Suprapubic skin (tissue), 4 donors: ENCODE data around the gene PRKAR2A. TPM values are rescaled to one million over a fixed set of nuclear protein-coding genes. Genes with fewer than 3 reads are reported as not detected.
"Not testable (repeated sequence)": the region's sequence is repeated elsewhere in the genome, so short reads cannot be mapped to it uniquely, and the experiment has no call there.

Experiments
- DNase-seq, 2 donors: peaks; one replicate each; pipeline ENCODE4 v3.0.0-alpha.2; 2019; ENCODE audit warnings: low spot score in 2 of 2
- H3K27ac ChIP-seq: fragments of 200-600 bp; sonication (generic); one replicate; pipeline ENCODE4 v1.5.1; 2019
- H3K27me3 ChIP-seq: fragments of 200-600 bp; sonication (generic); one replicate; pipeline ENCODE4 v1.5.1; 2019
- H3K36me3 ChIP-seq: fragments of 200-600 bp; sonication (generic); one replicate; pipeline ENCODE4 v1.5.1; 2019
- H3K4me1 ChIP-seq: fragments of 200-600 bp; sonication (generic); one replicate; pipeline ENCODE4 v1.5.1; 2019
- H3K4me3 ChIP-seq: fragments of 200-600 bp; sonication (generic); one replicate; pipeline ENCODE4 v1.5.1; 2019; ENCODE audit warnings: mild to moderate bottlenecking
- H3K9me3 ChIP-seq: fragments of 200-600 bp; sonication (generic); one replicate; pipeline ENCODE4 v1.5.1; 2019
- CTCF ChIP-seq, 2 donors: fragments of 200-600 bp in 1 of 2; fragments of 450-650 bp in 1 of 2; sonication (generic) in 1 of 2; IDR thresholded peaks; one replicate each; pipeline ENCODE4 v1.5.1; 2016 to 2019; ENCODE audit warnings: antibody characterized with exemption in 2 of 2, mild to moderate bottlenecking in 1 of 2, moderate library complexity in 1 of 2
- EP300 ChIP-seq: sonication (generic); formaldehyde crosslinking; IDR thresholded peaks from one replicate; pipeline ENCODE4 v1.6.1; 2017; ENCODE audit warnings: antibody characterized with exemption
- POLR2A ChIP-seq, 2 donors: fragments of 450-650 bp; IDR thresholded peaks; one replicate each; pipeline ENCODE4 v1.6.1; 2017; ENCODE audit warnings: antibody characterized with exemption in 2 of 2, mild to moderate bottlenecking in 2 of 2, moderate library complexity in 2 of 2
- POLR2AphosphoS5 ChIP-seq, 3 donors: sonication (generic); formaldehyde crosslinking; IDR thresholded peaks; one replicate each; pipeline ENCODE4 v1.6.1; 2017; ENCODE audit warnings: antibody characterized with exemption in 3 of 3
- WGBS: methylation state at CpG from one replicate; pipeline ENCODE4 v1.1.5; 2018; 5-methylcytosine and 5-hydroxymethylcytosine counted together
- total RNA-seq, 4 donors: library from RNA; depleted of rRNA; stranded (reverse); fragments of >200 nt; gene quantifications; one replicate each; pipeline ENCODE4 v1.1.0, GENCODE V29; 2016

PRKAR2A gene
- total RNA-seq, 4 donors from 2014 or later = 24.9 to 34.5 (median 29.5) TPM

- Histone ChIP-seq H3K4me3 (no peak overlapping the region), H3K36me3 (peaks cover 28% of the 10 kb centered on the region), H3K4me1 (no peaks in the 10 kb centered on the region), H3K27me3 (no peaks in the 10 kb centered on the region), H3K27ac (no peak overlapping the region), H3K9me3 (no peaks in the 10 kb centered on the region)
- WGBS = 93% methylated on average over 4 of the region's 4 CpGs
- TF ChIP-seq POLR2AphosphoS5 (IDR thresholded peaks at IDR 0.05) (no peak), POLR2A (IDR thresholded peaks at IDR 0.05) (no peak), EP300 (no peak), CTCF (IDR thresholded peaks at IDR 0.05) (no peak)
- no peak for DNase-seq
These were observed 70.8 kb downstream of the PRKAR2A start for GRCh38 chr3:48776854-48777253.

GRCh38 chr3:48770192-48770502 is 77.5 kb downstream of the PRKAR2A start:
- Histone ChIP-seq H3K4me3 (no peak overlapping the region), H3K4me1 (no peaks in the 10 kb centered on the region), H3K36me3 (peaks cover 51% of the 10 kb centered on the region), H3K27ac (no peak overlapping the region), H3K27me3 (no peaks in the 10 kb centered on the region), H3K9me3 (no peaks in the 10 kb centered on the region)
- 76% methylated on average over 4 of the region's 4 CpGs for WGBS
- no peak for DNase-seq
- TF ChIP-seq POLR2A (IDR thresholded peaks at IDR 0.05) = no peak
- no peak for TF ChIP-seq POLR2AphosphoS5 (IDR thresholded peaks at IDR 0.05)
- no peak for TF ChIP-seq EP300
- no peak for TF ChIP-seq CTCF (IDR thresholded peaks at IDR 0.05)

- H3K4me1 ChIP-seq = no peaks in the 10 kb centered on the region
- no peaks in the 10 kb centered on the region for H3K27me3 ChIP-seq
- no peak overlapping the region for H3K4me3 ChIP-seq
- H3K27ac ChIP-seq = no peak overlapping the region
- peaks cover 52% of the 10 kb centered on the region for H3K36me3 ChIP-seq
- 33% methylated on average over 1 of the region's 1 CpG for WGBS
- no peaks in the 10 kb centered on the region for H3K9me3 ChIP-seq
- DNase-seq = no peak
- TF ChIP-seq CTCF (IDR thresholded peaks at IDR 0.05) (peak; percentile 19 to 27), POLR2AphosphoS5 (IDR thresholded peaks at IDR 0.05) (no peak)
These were observed 82.3 kb downstream of the PRKAR2A start for GRCh38 chr3:48765376-48765775.

- TF ChIP-seq CTCF (IDR thresholded peaks at IDR 0.05) (no peak), POLR2A (IDR thresholded peaks at IDR 0.05) (no peak), POLR2AphosphoS5 (IDR thresholded peaks at IDR 0.05) (no peak), EP300 (no peak)
- H3K4me3 ChIP-seq = no peak overlapping the region
- no peak overlapping the region for H3K27ac ChIP-seq
- H3K9me3 ChIP-seq = no peaks in the 10 kb centered on the region
- no peak for DNase-seq
- 77% methylated on average over 3 of the region's 3 CpGs for WGBS
- no peaks in the 10 kb centered on the region for H3K27me3 ChIP-seq
- H3K36me3 ChIP-seq = peaks cover 37% of the 10 kb centered on the region
- H3K4me1 ChIP-seq = no peaks in the 10 kb centered on the region
These were observed 84.9 kb downstream of the PRKAR2A start for GRCh38 chr3:48762816-48763215.

- H3K27me3 ChIP-seq, DNase-seq, H3K4me1 ChIP-seq, H3K27ac ChIP-seq, H3K9me3 ChIP-seq, H3K4me3 ChIP-seq: not testable (repeated sequence)
- WGBS = 94% methylated on average over 5 of the region's 5 CpGs
- H3K36me3 ChIP-seq = peaks cover 32% of the 10 kb centered on the region
These were observed 87.6 kb downstream of the PRKAR2A start for GRCh38 chr3:48759991-48760540.

- not testable (repeated sequence) for H3K27me3 ChIP-seq, H3K27ac ChIP-seq, H3K4me3 ChIP-seq, H3K4me1 ChIP-seq, H3K9me3 ChIP-seq, DNase-seq
- peaks cover 26% of the 10 kb centered on the region for H3K36me3 ChIP-seq
- 94% methylated on average over 6 of the region's 6 CpGs for WGBS
These were observed 88.1 kb downstream of the PRKAR2A start for GRCh38 chr3:48759531-48759930.
